Heart right ventricle (tissue), 12 donors: Measurements from ENCODE around the gene FAM222B. TPM values are rescaled to one million over a fixed set of nuclear protein-coding genes. Genes with fewer than 3 reads are reported as not detected.

Experiments
- microRNA-seq, 2 donors: library from miRNA; unstranded; fragments of <30 nt; microRNA quantifications; one replicate each; pipeline ENCODE4 v1.2.0, GENCODE V29; 2021
- polyA plus RNA-seq, 2 donors: library from polyadenylated mRNA; stranded (reverse); fragments of 200-250 nt; gene quantifications; one replicate each; pipeline ENCODE4 v1.2.3, GENCODE V29; 2013
- total RNA-seq, 10 donors: library from RNA; stranded (reverse); fragmentation: NEBNext Ultra II Directional in 3 of 10; extraction: Animal tissue kit (Norgen Biotek cat#: 25700) in 3 of 10; gene quantifications; one replicate each; pipeline versions ENCODE4 v1.2.1 to v1.2.4, GENCODE V29; 2021 to 2023
- donor health status: ischemic (EF 13 %, LVEDD 7.1; RV severe dilation, severe dysfunction).
- donor health status: healthy with polysubstance abuse.
- donor health status: DM: no; HTN: yes; CAD: no.
- donor health status: DM: no; HTN: no; CAD: no.
- donor health status: ischemic (EF 25% LVEDD 6.9; RV normal size, moderate dysfunction).
- donor health status: ischemic (EF 25% LVEDD 5.7; RV mildly dilated, moderate dysfunction).
- donor health status: healthy.
- donor health status: nonischemic (EF 11% LVEDD 7.7; RV severe dilation, severe dysfunction).
- donor health status: DM: yes; HTN: yes; CAD: no.
- donor health status: PGD.
- donor health status: ischemic (EF 29% LVEDD 5.4; RV normal size, mild dysfunction).
- donor health status: nonischemic (EF 23%, LVEDD 6.1; RV moderate dilation, normal function).

Gene FAM222B
- total and polyA plus RNA-seq, 12 donors = 8.7 to 19.4 (median 15.3) TPM

Small RNAs within 50 kb of the gene (microRNA-seq; reads per million reads assigned to microRNA genes)
- gene MIR451B = 0 reads per million in 2 donors

Other genes starting within 250 kb of the FAM222B start
- gene SPAG5, start 243.8 kb downstream of the FAM222B start, total RNA-seq = 1 to 10 TPM in 7 of 10 donors, under 1 TPM in 3; 0.55 to 6.5 (median 1.2) TPM
- gene SPAG5, start 243.8 kb downstream of the FAM222B start, polyA plus RNA-seq = 1 to 10 TPM in 1 of 2 donors, under 1 TPM in 1; 0.86 to 1.6 TPM
- gene RSKR, start 228.6 kb downstream of the FAM222B start, total RNA-seq = 1 to 10 TPM; 2.1 to 6.4 (median 4.1) TPM
- 1 to 10 TPM; 3.0 to 8.7 TPM for gene RSKR, start 228.6 kb downstream of the FAM222B start, polyA plus RNA-seq
- 100 to 1,000 TPM in 1 of 10 donors, 10 to 100 TPM in 9; 61.6 to 110 (median 69.0) TPM for gene BLTP2, start 197.6 kb downstream of the FAM222B start, total RNA-seq
- 10 to 100 TPM; 15.6 to 20.4 TPM for gene BLTP2, start 197.6 kb downstream of the FAM222B start, polyA plus RNA-seq
- gene SDF2, start 180.9 kb downstream of the FAM222B start, total RNA-seq = 10 to 100 TPM; 26.6 to 38.8 (median 29.9) TPM
- 10 to 100 TPM; 16.8 to 54.7 TPM for gene SDF2, start 180.9 kb downstream of the FAM222B start, polyA plus RNA-seq
- 10 to 100 TPM; 44.1 to 54.1 (median 50.5) TPM for gene SUPT6H, start 180.6 kb downstream of the FAM222B start, total RNA-seq
- gene SUPT6H, start 180.6 kb downstream of the FAM222B start, polyA plus RNA-seq = 10 to 100 TPM; 19.3 to 34.2 TPM
- 1 to 10 TPM in 9 of 10 donors, under 1 TPM in 1; 0.76 to 2.1 (median 1.3) TPM for gene PROCA1, start 130.9 kb downstream of the FAM222B start, total RNA-seq
- 1 to 10 TPM in 1 of 2 donors, under 1 TPM in 1; 0.74 to 4.9 TPM for gene PROCA1, start 130.9 kb downstream of the FAM222B start, polyA plus RNA-seq
- 10 to 100 TPM in 7 of 10 donors, 1 to 10 TPM in 3; 7.0 to 25.0 (median 10.4) TPM for gene RAB34, start 124.9 kb downstream of the FAM222B start, total RNA-seq
- 10 to 100 TPM; 25.2 to 37.3 TPM for gene RAB34, start 124.9 kb downstream of the FAM222B start, polyA plus RNA-seq
- 100 to 1,000 TPM; 807 to 986 (median 861) TPM for gene RPL23A, start 122.8 kb downstream of the FAM222B start, total RNA-seq
- 1,000 to 10,000 TPM in 1 of 2 donors, 100 to 1,000 TPM in 1; 300 to 1,566 TPM for gene RPL23A, start 122.8 kb downstream of the FAM222B start, polyA plus RNA-seq
- gene TLCD1, start 116.6 kb downstream of the FAM222B start, total RNA-seq = 1 to 10 TPM in 4 of 10 donors, under 1 TPM in 6; 0.36 to 1.8 (median 0.89) TPM
- 1 to 10 TPM; 3.4 to 9.3 TPM for gene TLCD1, start 116.6 kb downstream of the FAM222B start, polyA plus RNA-seq
- gene NEK8, start 114.0 kb downstream of the FAM222B start, total RNA-seq = 1 to 10 TPM in 4 of 10 donors, under 1 TPM in 6; 0.38 to 2.8 (median 0.82) TPM
- 1 to 10 TPM; 1.1 to 1.8 TPM for gene NEK8, start 114.0 kb downstream of the FAM222B start, polyA plus RNA-seq
- gene TRAF4, start 98.8 kb downstream of the FAM222B start, total RNA-seq = 1 to 10 TPM; 1.3 to 6.4 (median 3.8) TPM
- gene TRAF4, start 98.8 kb downstream of the FAM222B start, polyA plus RNA-seq = 1 to 10 TPM; 2.8 to 3.8 TPM
- gene ERAL1, start 12.2 kb upstream of the FAM222B start, total RNA-seq = 10 to 100 TPM; 34.2 to 41.6 (median 39.2) TPM
- 10 to 100 TPM; 32.3 to 48.2 TPM for gene ERAL1, start 12.2 kb upstream of the FAM222B start, polyA plus RNA-seq
- 100 to 1,000 TPM in 3 of 10 donors, 10 to 100 TPM in 7; 82.8 to 159 (median 90.7) TPM for gene FLOT2, start 54.9 kb upstream of the FAM222B start, total RNA-seq
- gene FLOT2, start 54.9 kb upstream of the FAM222B start, polyA plus RNA-seq = 10 to 100 TPM; 38.3 to 51.6 TPM
- gene DHRS13, start 60.3 kb upstream of the FAM222B start, total RNA-seq = 1 to 10 TPM; 1.1 to 5.6 (median 2.2) TPM
- gene DHRS13, start 60.3 kb upstream of the FAM222B start, polyA plus RNA-seq = 1 to 10 TPM; 5.4 to 5.5 TPM
- 10 to 100 TPM; 18.4 to 28.0 (median 21.6) TPM for gene PHF12, start 108.7 kb upstream of the FAM222B start, total RNA-seq
- gene PHF12, start 108.7 kb upstream of the FAM222B start, polyA plus RNA-seq = 10 to 100 TPM in 1 of 2 donors, 1 to 10 TPM in 1; 7.3 to 11.2 TPM
- gene SEZ6, start 163.2 kb upstream of the FAM222B start, total RNA-seq = not detected
- not detected for gene SEZ6, start 163.2 kb upstream of the FAM222B start, polyA plus RNA-seq
- 1 to 10 TPM in 3 of 10 donors, under 1 TPM in 5, not detected in 2; 0.32 to 4.1 (median 0.91) TPM for gene PIPOX, start 200.4 kb upstream of the FAM222B start, total RNA-seq
- under 1 TPM; 0.12 to 0.22 TPM for gene PIPOX, start 200.4 kb upstream of the FAM222B start, polyA plus RNA-seq